SH-SY5Y (cell line): ENCODE results near the gene WDFY3.

ENCODE experiments used
- GATA2 ChIP-seq: IDR thresholded peaks from 2 replicates; pipeline ENCODE4 v1.6.1; 2011; ENCODE audit warnings: mild to moderate bottlenecking, low read depth, low read length
- GATA3 ChIP-seq: IDR thresholded peaks from 2 replicates; pipeline ENCODE4 v1.6.1; 2011; ENCODE audit warnings: low read depth, mild to moderate bottlenecking, low read length, moderate library complexity

GRCh38 chr4:84631573-84631972 is 334.9 kb downstream of the WDFY3 start:
- no peak for TF ChIP-seq GATA2
- no peak for TF ChIP-seq GATA3
